HepG2 (cell line): ENCODE measurements around the gene HYLS1. TPM values are rescaled to one million over a fixed set of nuclear protein-coding genes. Genes with fewer than 3 reads are reported as not detected.
A peak's percentile ranks its signal among the peaks of the same experiment; 100 is the strongest.

Experiments used
- ARNT2 ChIP-seq: sonication (generic); formaldehyde crosslinking; IDR thresholded peaks from 2 replicates; pipeline ENCODE4 v1.8.0; 2022; ENCODE audit warnings: mild to moderate bottlenecking, low read depth, missing genetic modification reagents, moderate library complexity
- DBP ChIP-seq: sonication (generic); formaldehyde crosslinking; IDR thresholded peaks from 2 replicates; pipeline ENCODE4 v1.4.0; 2020; ENCODE audit warnings: missing genetic modification reagents; ENCODE audit errors: not compliant biosample characterization
- FOXC1 ChIP-seq: sonication (generic); formaldehyde crosslinking; IDR thresholded peaks from 2 replicates; pipeline ENCODE4 v1.8.0; 2022; ENCODE audit warnings: mild to moderate bottlenecking, missing genetic modification reagents, borderline replicate concordance
- FOXP1 ChIP-seq, 2 experiments: fragments of 450-650 bp in 1 of 2; IDR thresholded peaks; 2 replicates each; pipeline ENCODE4 v1.6.1; 2017 to 2018; ENCODE audit warnings: antibody characterized with exemption in 1 of 2
- GATAD2A ChIP-seq: IDR thresholded peaks from 2 replicates; pipeline ENCODE4 v1.6.1; 2016
- JUND ChIP-seq: sonication (generic); formaldehyde crosslinking; IDR thresholded peaks from 2 replicates; pipeline ENCODE4 v1.8.0; 2022; ENCODE audit warnings: mild to moderate bottlenecking, missing genetic modification reagents
- MED1 ChIP-seq: sonication (generic); formaldehyde crosslinking; IDR thresholded peaks from 2 replicates; pipeline ENCODE4 v1.4.0; 2020; ENCODE audit warnings: missing genetic modification reagents
- MLX ChIP-seq: IDR thresholded peaks from 2 replicates; pipeline ENCODE4 v1.6.1; 2016
- NAIF1 ChIP-seq: sonication (generic); formaldehyde crosslinking; IDR thresholded peaks from 2 replicates; pipeline ENCODE4 v1.5.0; 2020; ENCODE audit warnings: mild to moderate bottlenecking, missing genetic modification reagents, borderline replicate concordance
- NFAT5 ChIP-seq: sonication (generic); formaldehyde crosslinking; IDR thresholded peaks from 2 replicates; pipeline ENCODE4 v1.4.0; 2020; ENCODE audit warnings: missing genetic modification reagents
- POLR2A ChIP-seq, 2 experiments: IDR thresholded peaks; 2 replicates each; pipeline ENCODE4 v1.6.1; 2011; ENCODE audit warnings: low read depth in 2 of 2, low read length in 2 of 2, mild to moderate bottlenecking in 1 of 2, moderate library complexity in 1 of 2; ENCODE audit not compliant: insufficient read depth in 1 of 2
- RXRA ChIP-seq: sonication (generic); formaldehyde crosslinking; IDR thresholded peaks from 2 replicates; pipeline ENCODE4 v1.5.1; 2020; ENCODE audit warnings: missing genetic modification reagents
- SKIL ChIP-seq: sonication (generic); formaldehyde crosslinking; IDR thresholded peaks from 2 replicates; pipeline ENCODE4 v1.8.0; 2022; ENCODE audit warnings: missing genetic modification reagents, mild to moderate bottlenecking, moderate library complexity, borderline replicate concordance
- TBX2 ChIP-seq: sonication (generic); formaldehyde crosslinking; IDR thresholded peaks from 2 replicates; pipeline ENCODE4 v1.5.0; 2020; ENCODE audit warnings: missing genetic modification reagents, mild to moderate bottlenecking, borderline replicate concordance
- TBX3 ChIP-seq: fragments of 450-650 bp; IDR thresholded peaks from 2 replicates; pipeline ENCODE4 v1.6.1; 2017; ENCODE audit warnings: antibody characterized with exemption, mild to moderate bottlenecking, inconsistent platforms, borderline replicate concordance
- ZBTB8A ChIP-seq: sonication (generic); formaldehyde crosslinking; IDR thresholded peaks from 2 replicates; pipeline ENCODE4 v1.4.0; 2020; ENCODE audit warnings: mild to moderate bottlenecking, low read depth, missing genetic modification reagents, borderline replicate concordance
- ZGPAT ChIP-seq: IDR thresholded peaks from 2 replicates; pipeline ENCODE4 v1.6.1; 2016; ENCODE audit warnings: mild to moderate bottlenecking
- ZNF292 ChIP-seq: sonication (generic); formaldehyde crosslinking; IDR thresholded peaks from 2 replicates; pipeline ENCODE4 v1.8.1; 2022; ENCODE audit warnings: mild to moderate bottlenecking, low read depth, missing genetic modification reagents, borderline replicate concordance
- ZNF430 ChIP-seq: sonication (generic); formaldehyde crosslinking; IDR thresholded peaks from 2 replicates; pipeline ENCODE4 v1.9.0; 2021; ENCODE audit warnings: mild to moderate bottlenecking, missing genetic modification reagents
- ZNF557 ChIP-seq: sonication (generic); formaldehyde crosslinking; IDR thresholded peaks from 2 replicates; pipeline ENCODE4 v1.4.0; 2020; ENCODE audit warnings: missing genetic modification reagents
- polyA plus RNA-seq, 8 experiments: library from polyadenylated mRNA; depleted of rRNA in 3 of 8; stranded (reverse) in 7 of 8; unstranded in 1 of 8; fragments of >200 nt; fragmentation: Illumina TruSeq in 4 of 8; extraction: Trizol in 4 of 8; gene quantifications; 2 replicates each; pipeline versions ENCODE4 v1.2.1 to v1.2.3, GENCODE V29; 2011 to 2016; ENCODE audit warnings: low read depth in 4 of 8, missing spikeins in 1 of 8, mixed read lengths in 1 of 8; ENCODE audit not compliant: insufficient read depth in 1 of 8
- total RNA-seq, 5 experiments: library from RNA; depleted of rRNA; stranded (reverse); fragments of >200 nt; fragmentation: Illumina TruSeq; extraction: Trizol; gene quantifications; 2 replicates each; pipeline ENCODE4 v1.2.3, GENCODE V29; 2016; ENCODE audit warnings: low read depth in 1 of 5

HYLS1 gene
- total and polyA plus RNA-seq, 2 of the 13 experiments (the other 11 are each of a cell fraction or from before 2014, with no cell fraction given) = 1.3 to 3.8 TPM

GRCh38 chr11:125925247-125925740, 37.8 kb downstream of the HYLS1 start (continued):
- no peak for TF ChIP-seq NFAT5 (CRISPR knock-in tag)
- no peak for TF ChIP-seq NAIF1 (CRISPR knock-in tag)
- no peak for TF ChIP-seq ZNF557 (CRISPR knock-in tag)
- no peak for TF ChIP-seq MLX
- no peak for TF ChIP-seq ARNT2 (CRISPR knock-in tag)
- TF ChIP-seq POLR2A (IDR thresholded peaks at IDR 0.05; ENCODE audit: insufficient read depth in 1 of 2, low read depth in 2 of 2, low read length in 2 of 2) = no peak
- no peak for TF ChIP-seq ZNF430 (CRISPR knock-in tag)
- TF ChIP-seq GATAD2A = peak; percentile 73; the same call in 1 of the 2 replicates
- no peak for TF ChIP-seq ZBTB8A
- no peak for TF ChIP-seq FOXP1 (IDR thresholded peaks at IDR 0.05)
- TF ChIP-seq FOXP1 (CRISPR knock-in tag; IDR thresholded peaks at IDR 0.05) = peak; percentile 77
- peak; percentile 75 for TF ChIP-seq MED1 (CRISPR knock-in tag)
- no peak for TF ChIP-seq FOXC1 (CRISPR knock-in tag)
- TF ChIP-seq JUND (CRISPR knock-in tag) = 0 out of 2 replicates have a peak, but pooled peaks have one; percentile 37
- TF ChIP-seq DBP = no peak
- no peak for TF ChIP-seq TBX3
- peak; percentile 28; the same call in 1 of the 2 replicates for TF ChIP-seq RXRA
- peak; percentile 71; the same call in 1 of the 2 replicates for TF ChIP-seq SKIL
- TF ChIP-seq TBX2 (CRISPR knock-in tag) = peak; percentile 79; the same call in 1 of the 2 replicates
- TF ChIP-seq ZNF292 (CRISPR knock-in tag) = peak; percentile 98; the same call in 1 of the 2 replicates
- peak; percentile 72 for TF ChIP-seq ZGPAT (CRISPR knock-in tag)
